ENCODE results near the gene SLC7A14. TPM values are rescaled to one million over a fixed set of nuclear protein-coding genes. Genes with fewer than 3 reads are reported as not detected.

The SLC7A14 gene
- total and polyA plus RNA-seq, 2 donors (not counting 3 experiments of a cell fraction or from before 2014, with no cell fraction given), result 0.07 to 0.57 TPM

- intact Hi-C loops (cut with micrococcal nuclease), result no loop called here
- FAIRE-seq (no peak), DNase-seq (ENCODE audit: low read depth, low spot score) (no peak)
- CTCF ChIA-PET, result interaction anchor here (1.3 kb wide), 2 partner anchors 8 to 54 kb away, joined by 4 to 5 read pairs; no protein-coding TSS in a partner anchor
- no peak overlapping the region for H3K27ac ChIP-seq (ENCODE audit: insufficient read depth, low read depth, low read length)
- no peaks in the 10 kb centered on the region for H3K36me3 ChIP-seq (ENCODE audit: control insufficient read depth in 2 of 2, extremely low read depth in 1 of 2, insufficient read depth in 2 of 2, low read length in 2 of 2)
- no TSS peak for BruUV-seq (replicated peaks)
- no peaks in the 10 kb centered on the region for H4K20me1 ChIP-seq (replicated peaks; ENCODE audit: control insufficient read depth, extremely low read depth, insufficient read depth, low read length)
- H3K9me3 ChIP-seq (replicated peaks; ENCODE audit: control insufficient read depth, insufficient read depth, low read length), result no peaks in the 10 kb centered on the region
- H3K4me2 ChIP-seq (ENCODE audit: insufficient read depth, low read length), result no peak overlapping the region
- no peak overlapping the region for H3K9ac ChIP-seq (replicated peaks; ENCODE audit: extremely low read depth, insufficient read depth, low read length)
- H3K79me2 ChIP-seq (ENCODE audit: control insufficient read depth, insufficient read depth, low read length), result no peaks in the 10 kb centered on the region
- H3K4me1 ChIP-seq (ENCODE audit: control insufficient read depth, extremely low read depth, insufficient read depth, low read length), result no peaks in the 10 kb centered on the region
- POLR2A ChIA-PET, result no interaction called here
- TF ChIP-seq POLR2AphosphoS5 (IDR thresholded peaks at IDR 0.05; ENCODE audit: insufficient read depth, low read depth, low read length) (no peak), POLR2A (IDR thresholded peaks at IDR 0.05; ENCODE audit: low read depth, low read length) (no peak), GATA2 (IDR thresholded peaks at IDR 0.05; ENCODE audit: insufficient read depth, insufficient read length, low read depth, low read length) (no peak), MYC (IDR thresholded peaks at IDR 0.05; ENCODE audit: low read depth, low read length) (no peak), JUN (IDR thresholded peaks at IDR 0.05; ENCODE audit: borderline replicate concordance, insufficient read depth, insufficient read length, low read depth) (no peak), FOS (IDR thresholded peaks at IDR 0.05; ENCODE audit: borderline replicate concordance, insufficient read depth, low read length) (no peak), EZH2 (IDR thresholded peaks at IDR 0.05; ENCODE audit: borderline replicate concordance, low read depth, low read length, severe bottlenecking) (no peak), CTCF (IDR thresholded peaks at IDR 0.05; ENCODE audit: extremely low read depth in 1 of 2, insufficient read depth in 1 of 2, low read depth in 1 of 2, low read length in 2 of 2) (no peak), MAX (IDR thresholded peaks at IDR 0.05; ENCODE audit: insufficient read depth, insufficient read length) (no peak)
- no peak overlapping the region for H2AFZ ChIP-seq (ENCODE audit: low read depth, low read length)
- no peaks in the 10 kb centered on the region for H3K9me1 ChIP-seq (replicated peaks; ENCODE audit: control insufficient read depth, extremely low read depth, insufficient read depth, low read length)
- dilution Hi-C loops (cut with MboI; ENCODE audit: extremely low pct_ligation_motif_present, low sequenced_read_pairs), result no loop called here
- no peak overlapping the region for H3K4me3 ChIP-seq (replicated peaks in 1 of 3; ENCODE audit: insufficient read depth in 1 of 3, low read depth in 1 of 3, low read length in 3 of 3)
- no peaks in the 10 kb centered on the region for H3K27me3 ChIP-seq (ENCODE audit: control insufficient read depth in 2 of 2, insufficient read depth in 2 of 2, low read length in 2 of 2)
These were observed 94.0 kb downstream of the SLC7A14 start for GRCh38 chr3:170491901-170492300.
